Activated naive CD8-positive, alpha-beta T cell treated with anti-CD3 and anti-CD28 coated beads, Interleukin-2, amount 50 U/mL, for 24 hours (primary cell): ENCODE results near the gene FOXL2NB.

ENCODE experiments used
- ATAC-seq: fragments of 150-1000 bp; cut with Tn5 transposase; one replicate; pipeline ENCODE4 v1.10.0; 2021
- DNase-seq: peaks from one replicate; pipeline ENCODE4 v3.0.0; 2021
- H3K27ac Mint-ChIP-seq: one replicate; pipeline ENCODE4 v1.8.0; 2021; ENCODE audit warnings: mild to moderate bottlenecking, mixed read lengths
- H3K27me3 Mint-ChIP-seq: one replicate; pipeline ENCODE4 v1.8.0; 2021; ENCODE audit warnings: mixed read lengths
- H3K36me3 Mint-ChIP-seq: one replicate; pipeline ENCODE4 v1.8.0; 2021; ENCODE audit warnings: low read depth, mixed read lengths
- H3K4me1 Mint-ChIP-seq: one replicate; pipeline ENCODE4 v1.8.0; 2021; ENCODE audit warnings: mixed read lengths
- H3K4me3 Mint-ChIP-seq: one replicate; pipeline ENCODE4 v1.8.0; 2021; ENCODE audit warnings: mild to moderate bottlenecking, moderate library complexity, mixed read lengths
- H3K9me3 Mint-ChIP-seq: one replicate; pipeline ENCODE4 v1.8.0; 2021; ENCODE audit warnings: mixed read lengths

The FOXL2NB gene

DNA sequence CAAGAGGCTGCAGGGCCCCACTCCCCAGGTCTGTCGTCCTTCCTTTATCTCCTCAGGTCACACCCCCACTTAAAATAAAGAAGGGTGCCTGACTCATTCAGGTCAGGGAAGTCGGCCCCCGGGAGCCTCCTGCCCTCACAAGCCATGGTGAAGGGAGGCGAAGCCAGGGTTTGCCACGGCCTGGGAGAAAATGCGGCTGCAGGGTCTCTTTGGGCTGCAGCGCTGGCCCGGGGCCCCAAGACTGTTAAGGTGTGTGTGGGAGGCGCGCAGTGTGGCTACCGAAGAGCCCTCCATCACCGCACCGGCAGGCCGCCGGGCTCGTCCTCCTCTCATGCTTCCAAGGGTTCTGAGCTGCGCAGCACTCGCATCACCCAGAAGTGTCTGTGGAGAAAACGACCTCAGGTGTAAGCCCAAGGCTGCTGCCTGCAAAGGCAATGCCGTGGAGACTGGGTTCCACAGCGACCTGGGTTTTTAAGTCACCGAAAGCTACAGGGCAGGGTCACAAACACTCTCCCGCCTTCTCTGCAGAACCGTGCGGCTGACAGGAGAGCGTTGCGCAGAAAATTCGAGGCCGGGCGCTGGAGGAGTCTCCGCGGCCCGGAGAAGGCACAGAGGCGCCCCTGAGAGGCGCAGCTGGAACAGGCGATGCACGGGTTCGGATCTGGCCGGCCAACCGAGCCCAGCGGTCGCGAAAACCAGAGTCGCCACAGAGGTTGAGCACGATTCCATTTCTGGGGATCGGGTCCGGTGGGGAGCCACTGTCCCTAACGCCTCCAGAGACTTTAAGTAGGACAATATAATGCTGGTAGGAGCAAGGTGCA, 8.8 kb upstream of the FOXL2NB start:
- no peaks in the 10 kb centered on the region for H3K36me3 Mint-ChIP-seq
- H3K9me3 Mint-ChIP-seq: no peaks in the 10 kb centered on the region
- ATAC-seq (peak; percentile 23), DNase-seq (no peak)
- H3K4me1 Mint-ChIP-seq: peaks cover 31% of the 10 kb centered on the region
- peaks cover 88% of the 10 kb centered on the region for H3K27me3 Mint-ChIP-seq
- peak overlapping the region; percentile 17 for H3K4me3 Mint-ChIP-seq
- no peak overlapping the region for H3K27ac Mint-ChIP-seq

DNA sequence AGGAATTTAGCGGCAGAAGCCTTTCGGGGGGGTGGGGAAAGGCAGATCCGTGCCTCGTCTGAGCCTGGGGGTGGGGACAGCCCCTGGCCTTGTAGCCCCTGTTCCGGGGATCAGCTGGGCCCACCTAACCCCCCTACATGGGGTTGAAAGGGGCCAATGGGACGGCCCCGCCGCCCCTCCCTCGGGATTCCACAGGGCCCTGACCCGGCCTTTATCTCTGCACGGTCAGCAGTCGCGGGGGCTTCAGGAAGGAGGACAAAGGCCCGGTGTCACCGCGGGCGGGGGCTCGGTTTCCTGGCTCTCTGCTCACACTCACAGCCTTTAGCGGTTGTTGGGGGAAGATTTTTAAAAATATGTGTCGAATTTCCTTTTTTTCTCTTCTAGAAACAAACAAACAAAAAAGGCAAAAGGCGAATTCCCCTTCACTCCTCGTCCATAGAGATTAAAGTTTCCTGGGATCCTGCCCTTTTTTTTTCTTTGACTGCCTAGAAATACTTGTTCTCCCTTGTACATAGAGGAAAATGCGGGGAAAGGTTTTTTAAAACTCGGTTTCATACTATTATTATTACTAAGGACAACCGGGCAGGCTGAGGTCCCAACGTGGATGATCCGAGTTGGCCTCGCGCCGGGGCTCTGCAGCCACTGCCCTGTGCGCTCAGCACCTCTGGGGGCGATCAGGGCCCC, 8.0 kb upstream of the FOXL2NB start:
- H3K9me3 Mint-ChIP-seq: no peaks in the 10 kb centered on the region
- DNase-seq: no peak
- peaks cover 34% of the 10 kb centered on the region for H3K4me1 Mint-ChIP-seq
- no peak for ATAC-seq
- H3K27me3 Mint-ChIP-seq: peaks cover 90% of the 10 kb centered on the region
- H3K27ac Mint-ChIP-seq: no peak overlapping the region
- H3K36me3 Mint-ChIP-seq: no peaks in the 10 kb centered on the region
- peak overlapping the region; percentile 6 for H3K4me3 Mint-ChIP-seq

DNA sequence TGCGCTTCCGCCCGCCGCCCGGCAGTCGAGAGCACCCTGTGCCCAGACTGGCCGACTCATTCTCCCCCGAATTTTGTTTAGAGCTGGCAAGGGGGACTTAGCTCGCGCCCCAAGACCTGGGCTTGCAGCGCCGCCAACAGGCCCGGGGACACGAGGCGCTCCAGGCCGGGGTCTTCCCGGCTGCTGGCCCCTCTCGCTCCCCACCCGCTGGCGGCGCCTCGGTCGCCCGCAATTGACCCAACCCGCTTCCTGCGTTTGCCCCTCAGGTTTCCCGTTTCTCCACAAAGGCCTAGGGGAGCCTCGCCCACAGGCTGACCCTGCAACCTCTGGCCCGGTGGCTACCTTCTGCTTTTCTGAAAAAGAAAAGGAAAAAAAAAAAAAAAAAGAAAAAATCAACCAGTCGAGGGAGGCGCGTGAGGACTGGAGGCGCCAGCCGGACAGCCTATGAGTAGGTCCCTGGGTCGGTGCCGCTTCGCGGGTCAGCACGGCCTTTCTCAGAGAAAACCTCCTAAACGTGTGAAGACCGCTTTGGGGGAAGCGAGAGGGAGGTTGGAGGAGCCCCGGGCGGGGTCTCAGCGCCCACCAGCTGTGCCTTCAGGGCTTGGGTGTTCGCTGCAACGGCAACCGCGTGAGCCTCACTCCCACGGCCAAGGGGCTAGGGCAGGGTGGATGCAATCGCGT, 7.3 kb upstream of the FOXL2NB start:
- no peak for ATAC-seq
- peaks cover 41% of the 10 kb centered on the region for H3K4me1 Mint-ChIP-seq
- no peaks in the 10 kb centered on the region for H3K9me3 Mint-ChIP-seq
- H3K36me3 Mint-ChIP-seq: no peaks in the 10 kb centered on the region
- no peak for DNase-seq
- H3K27me3 Mint-ChIP-seq: peaks cover 90% of the 10 kb centered on the region
- peak overlapping the region; percentile 6 for H3K4me3 Mint-ChIP-seq
- H3K27ac Mint-ChIP-seq: no peak overlapping the region

DNA sequence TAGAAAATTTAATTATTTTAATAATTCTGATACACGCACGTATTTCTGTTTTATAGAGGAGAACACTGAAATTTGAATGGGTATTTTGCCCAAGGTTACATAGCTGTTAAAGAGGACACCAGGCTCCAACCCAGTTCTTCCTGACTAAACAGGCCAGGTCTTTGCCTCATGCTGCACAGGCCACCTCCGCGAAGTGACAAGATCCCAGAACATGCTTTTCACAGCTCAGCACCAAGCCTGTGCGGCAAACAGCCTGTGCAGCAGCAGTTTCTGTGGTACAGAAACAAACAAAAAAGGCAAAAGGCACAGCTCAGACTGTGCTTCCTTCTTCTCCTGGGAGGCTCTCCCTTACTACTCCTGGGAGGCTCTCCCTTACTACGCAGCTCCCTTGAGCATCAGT, 6.6 kb upstream of the FOXL2NB start:
- Mint-ChIP-seq H3K27me3 (peaks cover 92% of the 10 kb centered on the region), H3K36me3 (peaks cover 4% of the 10 kb centered on the region), H3K27ac (no peak overlapping the region), H3K4me1 (peaks cover 49% of the 10 kb centered on the region), H3K9me3 (no peaks in the 10 kb centered on the region), H3K4me3 (no peak overlapping the region)
- ATAC-seq: no peak
- no peak for DNase-seq

DNA sequence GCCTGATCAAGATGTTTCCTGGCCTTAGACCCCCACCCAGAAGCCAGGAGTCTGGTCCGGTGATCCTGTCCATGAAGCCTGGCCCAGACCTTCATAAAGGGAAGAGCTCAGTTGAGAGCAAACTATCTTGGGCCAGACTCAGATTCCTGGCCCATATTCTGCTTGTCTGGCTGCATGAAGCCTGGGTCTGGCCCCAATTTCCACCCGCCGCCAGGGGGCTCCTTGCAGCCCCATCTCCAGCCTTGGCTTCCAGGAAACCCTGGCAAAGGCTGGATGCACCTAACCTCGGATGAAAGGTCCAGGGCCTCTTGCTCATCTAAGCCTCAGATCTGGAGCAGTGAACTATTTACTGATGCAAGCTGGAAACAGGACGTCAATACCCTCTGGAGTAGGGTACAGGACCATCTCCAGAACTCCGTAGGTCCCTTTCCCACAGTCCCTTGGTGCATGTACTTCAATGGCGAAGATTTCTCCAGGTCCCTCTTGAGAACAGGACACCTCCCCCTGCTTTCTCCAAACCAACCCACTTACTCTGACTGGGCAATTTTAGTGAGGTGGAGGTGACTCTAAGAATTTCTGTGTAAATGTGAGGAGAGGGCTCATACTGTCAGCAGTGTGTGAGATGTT, 5.6 kb upstream of the FOXL2NB start:
- no peak overlapping the region for H3K4me3 Mint-ChIP-seq
- H3K9me3 Mint-ChIP-seq: no peaks in the 10 kb centered on the region
- H3K36me3 Mint-ChIP-seq: peaks cover 4% of the 10 kb centered on the region
- ATAC-seq (no peak), DNase-seq (peak; percentile 50)
- H3K4me1 Mint-ChIP-seq: peaks cover 49% of the 10 kb centered on the region
- peaks cover 88% of the 10 kb centered on the region for H3K27me3 Mint-ChIP-seq
- H3K27ac Mint-ChIP-seq: no peak overlapping the region

DNA sequence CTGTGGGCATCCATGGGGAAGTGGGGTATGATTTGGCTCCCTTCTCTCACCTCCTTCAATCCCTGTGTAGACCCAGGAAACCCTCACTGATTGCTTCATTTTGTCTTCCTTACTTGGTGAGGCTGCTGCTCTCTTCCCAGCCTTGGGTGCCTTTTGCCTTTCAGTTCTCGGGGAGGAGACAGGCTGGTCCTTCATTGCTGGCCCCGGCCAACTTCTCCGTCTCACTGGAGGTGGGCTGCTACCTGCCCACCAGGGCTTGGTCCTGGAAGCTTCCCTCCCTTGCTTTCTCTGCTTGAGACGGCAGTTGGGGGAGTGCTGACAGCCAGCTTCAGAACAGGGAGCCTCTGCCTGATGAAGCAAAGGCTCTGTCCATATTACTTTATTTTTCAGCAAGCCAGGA, 4.7 kb upstream of the FOXL2NB start:
- peaks cover 4% of the 10 kb centered on the region for H3K36me3 Mint-ChIP-seq
- H3K27me3 Mint-ChIP-seq: peaks cover 82% of the 10 kb centered on the region
- no peak for ATAC-seq
- H3K4me1 Mint-ChIP-seq: peaks cover 42% of the 10 kb centered on the region
- H3K27ac Mint-ChIP-seq: no peak overlapping the region
- no peaks in the 10 kb centered on the region for H3K9me3 Mint-ChIP-seq
- DNase-seq: no peak
- H3K4me3 Mint-ChIP-seq: no peak overlapping the region

DNA sequence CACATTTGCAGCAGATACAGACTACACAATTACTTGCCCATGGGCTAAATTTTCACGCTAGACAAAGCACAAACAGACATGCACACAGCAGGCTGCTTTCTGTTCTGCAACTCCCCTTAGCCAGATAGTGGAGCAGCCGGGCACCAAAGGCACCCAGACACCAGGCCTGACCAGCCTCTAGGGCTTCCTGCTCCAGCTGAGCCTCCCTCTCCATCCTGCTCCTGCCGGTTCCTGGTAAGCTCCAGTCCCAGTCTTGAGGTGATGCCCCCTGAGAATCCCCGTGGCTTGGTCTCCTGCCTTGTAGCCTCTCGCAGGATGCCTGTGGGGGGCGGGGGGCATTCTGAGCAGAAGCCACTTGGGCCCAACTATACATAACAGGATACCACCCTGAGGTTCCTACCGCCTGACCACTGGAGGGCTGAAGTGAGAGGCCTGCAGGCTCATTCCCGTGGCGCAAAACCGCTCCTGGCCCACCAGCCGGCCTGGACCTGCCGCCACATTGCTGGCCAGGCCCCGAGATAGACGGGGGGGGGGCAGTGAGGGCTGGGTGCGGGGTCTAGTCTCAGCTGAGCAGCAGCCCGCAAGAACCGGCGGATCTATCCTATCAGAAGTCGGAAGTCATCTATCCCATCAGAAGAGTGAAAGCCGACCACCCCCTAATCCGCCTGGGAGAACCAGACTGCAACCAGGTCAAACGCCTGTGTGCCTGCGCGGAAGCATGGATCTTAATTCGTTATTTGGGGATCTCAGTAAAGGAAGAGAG, 4.0 kb upstream of the FOXL2NB start:
- Mint-ChIP-seq H3K9me3 (no peaks in the 10 kb centered on the region), H3K4me1 (peaks cover 34% of the 10 kb centered on the region), H3K27ac (no peak overlapping the region)

DNA sequence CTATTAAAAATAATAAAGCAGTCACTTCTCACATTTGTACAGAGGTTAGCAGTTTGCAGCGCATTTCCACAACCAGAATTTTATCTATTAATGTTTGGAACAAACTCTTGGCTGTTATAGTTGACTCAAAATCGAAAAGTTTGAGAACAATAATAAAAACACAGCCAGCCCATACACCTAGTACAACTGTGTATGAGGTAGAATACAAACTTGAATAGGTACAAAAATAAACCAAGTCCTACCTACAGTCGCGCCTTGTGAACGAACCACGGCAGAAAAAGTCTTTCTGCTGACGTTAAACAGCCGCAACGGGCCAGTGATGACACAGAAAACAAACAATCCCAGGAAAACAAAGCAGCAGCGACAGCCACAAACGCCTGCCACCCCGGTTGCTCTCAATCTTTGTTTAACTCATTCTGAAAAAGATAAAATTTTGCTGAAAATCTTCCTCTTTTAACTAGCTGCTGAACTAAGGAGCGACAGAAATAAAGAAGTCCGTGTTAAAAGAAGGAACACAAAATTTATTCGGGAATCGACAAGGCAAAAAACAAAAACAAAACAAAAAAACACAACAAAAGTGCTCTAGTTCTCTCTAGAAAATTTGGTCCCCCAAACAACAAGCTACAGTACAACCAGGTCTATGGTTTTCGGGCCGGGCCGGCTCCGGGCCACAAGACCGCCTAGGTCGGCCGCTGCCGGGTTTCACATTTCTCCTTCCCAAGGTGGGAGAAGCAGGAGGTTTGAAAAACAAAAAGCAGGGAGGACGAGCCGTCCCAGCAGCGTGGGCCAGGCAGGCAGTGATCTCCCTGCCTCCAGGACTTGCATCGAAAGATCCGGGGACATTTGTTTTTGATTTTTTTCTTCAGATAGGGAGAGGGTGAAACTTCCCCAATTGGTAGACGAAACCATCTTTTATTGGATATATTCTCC, 3.0 kb upstream of the FOXL2NB start:
- no peak overlapping the region for H3K27ac Mint-ChIP-seq
- peaks cover 4% of the 10 kb centered on the region for H3K36me3 Mint-ChIP-seq
- no peaks in the 10 kb centered on the region for H3K9me3 Mint-ChIP-seq
- peaks cover 80% of the 10 kb centered on the region for H3K27me3 Mint-ChIP-seq
- peaks cover 26% of the 10 kb centered on the region for H3K4me1 Mint-ChIP-seq
- ATAC-seq: no peak
- peak overlapping the region; percentile 42 for H3K4me3 Mint-ChIP-seq
- DNase-seq: no peak

More for the DNA sequence above, 4.0 kb upstream of the FOXL2NB start:
- peaks cover 81% of the 10 kb centered on the region for H3K27me3 Mint-ChIP-seq
- no peak overlapping the region for H3K4me3 Mint-ChIP-seq
- no peak for DNase-seq
- ATAC-seq: no peak
- H3K36me3 Mint-ChIP-seq: peaks cover 4% of the 10 kb centered on the region

DNA sequence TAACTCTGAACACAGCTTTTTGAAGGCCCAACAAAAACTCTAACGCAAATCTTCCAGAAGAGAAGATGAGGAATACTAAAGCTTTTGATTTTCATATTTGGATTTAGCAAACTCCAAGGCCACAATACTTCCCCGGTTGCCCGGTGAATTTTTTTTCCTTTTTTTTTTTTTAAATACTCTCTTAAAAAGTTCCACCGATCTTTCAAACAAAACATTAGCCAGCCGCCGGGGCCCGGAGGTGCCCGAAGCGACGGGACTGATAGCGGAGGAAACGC, 2.4 kb upstream of the FOXL2NB start:
- Mint-ChIP-seq H3K27ac (no peak overlapping the region), H3K4me1 (peaks cover 27% of the 10 kb centered on the region), H3K9me3 (no peaks in the 10 kb centered on the region), H3K4me3 (peak overlapping the region; percentile 42), H3K36me3 (peaks cover 4% of the 10 kb centered on the region), H3K27me3 (peaks cover 81% of the 10 kb centered on the region)
- DNase-seq: no peak
- ATAC-seq: no peak

DNA sequence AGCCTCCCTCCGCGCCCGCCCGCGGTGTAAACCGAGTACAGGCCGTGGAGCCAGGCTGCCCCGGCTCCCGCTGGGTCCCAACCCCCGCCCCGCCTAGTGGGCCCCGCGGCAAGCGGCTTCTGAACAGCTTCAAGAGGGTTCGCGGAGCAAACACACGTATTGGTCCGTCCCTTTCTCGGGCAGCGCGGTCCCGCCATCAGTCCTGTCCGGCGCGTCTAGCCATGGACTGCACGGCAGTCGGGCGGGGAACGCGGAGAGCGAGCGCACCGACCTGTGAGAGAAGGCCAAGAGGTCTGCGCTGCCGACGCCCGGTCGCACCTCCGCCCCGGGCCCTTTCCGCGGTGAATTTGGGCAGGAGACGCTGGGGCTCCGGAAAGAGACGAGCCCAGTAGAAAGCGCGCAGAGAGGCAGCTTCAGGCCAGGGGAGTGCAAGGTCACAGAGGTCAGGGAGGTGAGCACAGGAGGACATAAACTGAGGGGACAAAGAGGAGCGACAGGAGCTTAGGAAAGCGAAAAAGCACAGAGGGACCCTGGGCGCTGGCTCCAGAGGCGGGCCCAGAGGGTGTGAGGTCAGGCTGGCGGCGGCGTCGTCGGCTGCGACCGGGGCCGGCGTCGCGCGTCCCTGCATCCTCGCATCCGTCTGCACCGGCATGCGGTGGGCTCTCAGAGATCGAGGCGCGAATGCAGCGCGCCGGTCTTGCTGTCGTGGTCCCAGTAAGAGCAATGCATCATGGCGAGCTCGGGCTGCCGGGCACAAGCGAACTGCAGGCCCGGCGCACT, 1.9 kb upstream of the FOXL2NB start:
- DNase-seq (peak; percentile 33), ATAC-seq (no peak)
- Mint-ChIP-seq H3K27ac (peak overlapping the region; percentile 67), H3K27me3 (peaks cover 82% of the 10 kb centered on the region), H3K36me3 (peaks cover 4% of the 10 kb centered on the region), H3K9me3 (no peaks in the 10 kb centered on the region), H3K4me1 (peaks cover 26% of the 10 kb centered on the region), H3K4me3 (peak overlapping the region; percentile 75)

DNA sequence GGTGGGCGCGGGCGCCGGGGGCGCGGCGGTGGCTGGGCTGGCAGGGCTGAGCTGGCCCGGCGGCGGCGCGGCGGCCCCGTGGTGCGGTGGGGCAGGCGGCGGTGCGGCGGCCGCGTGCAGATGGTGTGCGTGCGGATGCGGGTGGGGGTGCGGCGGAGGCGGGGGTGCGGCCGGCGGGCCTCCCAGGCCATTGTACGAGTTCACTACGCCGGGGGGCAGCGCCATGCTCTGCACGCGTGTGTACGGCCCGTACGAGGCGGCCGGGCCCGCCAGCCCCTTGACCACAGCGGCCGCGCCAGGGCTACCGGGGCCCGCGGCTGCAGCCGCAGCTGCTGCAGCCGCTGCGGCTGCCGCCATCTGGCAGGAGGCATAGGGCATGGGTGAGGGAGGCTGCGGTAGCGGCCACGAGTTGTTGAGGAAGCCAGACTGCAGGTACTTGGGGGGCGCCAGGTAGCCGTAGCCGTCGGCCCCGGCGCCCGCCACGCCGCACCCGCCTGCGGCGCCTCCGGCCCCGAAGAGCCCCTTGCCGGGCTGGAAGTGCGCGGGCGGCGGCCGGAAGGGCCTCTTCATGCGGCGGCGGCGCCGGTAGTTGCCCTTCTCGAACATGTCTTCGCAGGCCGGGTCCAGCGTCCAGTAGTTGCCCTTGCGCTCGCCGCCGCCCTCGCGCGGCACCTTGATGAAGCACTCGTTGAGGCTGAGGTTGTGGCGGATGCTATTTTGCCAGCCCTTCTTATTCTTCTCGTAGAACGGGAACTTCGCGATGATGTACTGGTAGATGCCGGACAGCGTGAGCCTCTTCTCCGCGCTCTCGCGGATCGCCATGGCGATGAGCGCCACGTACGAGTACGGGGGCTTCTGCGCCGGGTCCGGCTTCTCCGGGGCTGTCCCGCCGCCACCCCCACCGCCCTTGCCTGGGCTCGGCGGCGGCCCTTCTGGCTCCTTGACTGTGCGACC, 1.0 kb upstream of the FOXL2NB start:
- peaks cover 29% of the 10 kb centered on the region for H3K4me1 Mint-ChIP-seq
- no peak for ATAC-seq

More for the DNA sequence above, 1.0 kb upstream of the FOXL2NB start:
- Mint-ChIP-seq H3K27me3 (peaks cover 82% of the 10 kb centered on the region), H3K27ac (no peak overlapping the region), H3K36me3 (peaks cover 4% of the 10 kb centered on the region), H3K9me3 (no peaks in the 10 kb centered on the region), H3K4me3 (peak overlapping the region; percentile 55)
- peak; percentile 34 for DNase-seq
